Body of pancreas (tissue), 4 donors: ENCODE results near the gene RRP15. TPM values are rescaled to one million over a fixed set of nuclear protein-coding genes. Genes with fewer than 3 reads are reported as not detected.
"Not testable (repeated sequence)": the region's sequence is repeated elsewhere in the genome, so short reads cannot be mapped to it uniquely, and the experiment has no call there.

ENCODE experiments used
- ATAC-seq: fragments of 150-250 bp; one replicate; pipeline ENCODE4 v1.9.1; 2016
- DNase-seq, 4 donors: peaks; one replicate each; pipeline ENCODE4 v3.0.0-alpha.2; 2019
- H3K27ac ChIP-seq, 4 donors: fragments of 200-600 bp; sonication (generic); 1 replicate in 3 of 4; 2 replicates in 1 of 4; pipeline versions ENCODE4 v1.5.1 to v1.6.1; 2016 to 2019; ENCODE audit warnings: mild to moderate bottlenecking in 1 of 4, mixed read lengths in 1 of 4, moderate library complexity in 1 of 4
- H3K27me3 ChIP-seq, 2 donors: fragments of 200-600 bp; sonication (generic); one replicate each; pipeline ENCODE4 v1.6.0; 2016; ENCODE audit warnings: mild to moderate bottlenecking in 1 of 2
- H3K36me3 ChIP-seq, 2 donors: fragments of 200-600 bp; sonication (generic); replicated peaks in 1 of 2; 2 replicates each; pipeline ENCODE4 v1.5.1; 2016; ENCODE audit warnings: low read depth in 2 of 2; ENCODE audit not compliant: insufficient read depth in 1 of 2
- H3K4me1 ChIP-seq: fragments of 200-600 bp; sonication (generic); one replicate; pipeline ENCODE4 v1.6.0; 2016
- H3K4me3 ChIP-seq, 2 donors: fragments of 200-600 bp; sonication (generic); 1 replicate in 1 of 2; 2 replicates in 1 of 2; pipeline ENCODE4 v1.5.1; 2016 to 2019
- H3K9me3 ChIP-seq, 3 donors: fragments of 200-600 bp; sonication (generic); 1 replicate in 2 of 3; 2 replicates in 1 of 3; pipeline ENCODE4 v1.5.1; 2016
- POLR2A ChIP-seq, 3 donors: fragments of 450-650 bp; IDR thresholded peaks; one replicate each; pipeline ENCODE4 v1.6.1; 2016; ENCODE audit warnings: antibody characterized with exemption in 3 of 3, mild to moderate bottlenecking in 2 of 3
- WGBS, 2 donors: methylation state at CpG; one replicate each; pipeline ENCODE4 v1.1.5; 2017; 5-methylcytosine and 5-hydroxymethylcytosine counted together
- intact Hi-C: fragments of 100-400 bp; cut with DNase I; formaldehyde crosslinking; loops from one replicate; pipeline ENCODE4 v1.15.1; 2023
- total RNA-seq, 2 donors: library from RNA; depleted of rRNA; stranded (reverse); fragments of >200 nt; gene quantifications; one replicate each; pipeline ENCODE4 v1.1.0, GENCODE V29; 2016
- TF ChIP-seq, protein P1 (sequence below), 7 experiments: fragments of 450-650 bp in 4 of 7; fragments of 200-600 bp in 3 of 7; sonication (generic) in 3 of 7; IDR thresholded peaks; one replicate each; pipeline ENCODE4 v1.5.1; 2016 to 2019; ENCODE audit warnings: antibody characterized with exemption in 7 of 7

Gene RRP15
- total RNA-seq, 2 donors from 2014 or later = 2.6 to 7.9 TPM

DNA sequence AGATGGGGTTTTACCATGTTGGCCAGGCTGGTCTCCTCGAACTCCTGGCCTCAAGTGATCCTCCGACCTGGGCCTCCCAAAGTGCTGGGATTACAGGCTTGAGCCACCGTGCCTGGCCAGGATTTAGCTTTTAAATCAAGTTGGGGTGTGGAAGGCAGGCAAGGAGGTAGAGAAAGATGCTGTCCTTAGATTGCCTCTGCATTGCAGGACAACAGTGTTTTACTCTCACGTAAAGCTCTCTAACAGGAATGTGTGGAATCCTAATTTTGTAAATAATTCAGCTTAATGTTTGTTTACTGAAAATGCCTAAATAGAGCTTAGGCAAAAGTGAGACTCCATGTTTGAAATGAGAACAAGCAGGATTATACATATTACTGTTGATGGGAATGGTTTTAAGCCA lies 30.5 kb downstream of the RRP15 start:
- no peaks in the 10 kb centered on the region for H3K27me3 ChIP-seq
- 85 to 86% methylated on average over 4 of the region's 4 CpGs for WGBS, 2 donors
- no peak for TF ChIP-seq POLR2A (IDR thresholded peaks at IDR 0.05)
- TF ChIP-seq, protein P1, sequence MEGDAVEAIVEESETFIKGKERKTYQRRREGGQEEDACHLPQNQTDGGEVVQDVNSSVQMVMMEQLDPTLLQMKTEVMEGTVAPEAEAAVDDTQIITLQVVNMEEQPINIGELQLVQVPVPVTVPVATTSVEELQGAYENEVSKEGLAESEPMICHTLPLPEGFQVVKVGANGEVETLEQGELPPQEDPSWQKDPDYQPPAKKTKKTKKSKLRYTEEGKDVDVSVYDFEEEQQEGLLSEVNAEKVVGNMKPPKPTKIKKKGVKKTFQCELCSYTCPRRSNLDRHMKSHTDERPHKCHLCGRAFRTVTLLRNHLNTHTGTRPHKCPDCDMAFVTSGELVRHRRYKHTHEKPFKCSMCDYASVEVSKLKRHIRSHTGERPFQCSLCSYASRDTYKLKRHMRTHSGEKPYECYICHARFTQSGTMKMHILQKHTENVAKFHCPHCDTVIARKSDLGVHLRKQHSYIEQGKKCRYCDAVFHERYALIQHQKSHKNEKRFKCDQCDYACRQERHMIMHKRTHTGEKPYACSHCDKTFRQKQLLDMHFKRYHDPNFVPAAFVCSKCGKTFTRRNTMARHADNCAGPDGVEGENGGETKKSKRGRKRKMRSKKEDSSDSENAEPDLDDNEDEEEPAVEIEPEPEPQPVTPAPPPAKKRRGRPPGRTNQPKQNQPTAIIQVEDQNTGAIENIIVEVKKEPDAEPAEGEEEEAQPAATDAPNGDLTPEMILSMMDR (IDR thresholded peaks at IDR 0.05) = no peak
- DNase-seq (no peak), ATAC-seq (no peak)
- H3K36me3 ChIP-seq = no peaks in the 10 kb centered on the region
- no peak overlapping the region for H3K4me3 ChIP-seq
- no peaks in the 10 kb centered on the region for H3K9me3 ChIP-seq
- intact Hi-C loops = no loop called here
- H3K4me1 ChIP-seq = no peaks in the 10 kb centered on the region
- no peak overlapping the region for H3K27ac ChIP-seq

GRCh38 chr1:218317061-218317460 lies 32.0 kb downstream of the RRP15 start:
- DNase-seq (no peak), ATAC-seq (no peak)
- H3K4me1 ChIP-seq = no peaks in the 10 kb centered on the region
- no peak overlapping the region for H3K4me3 ChIP-seq
- 86 to 87% methylated on average over 5 of the region's 5 CpGs for whole genome bisulfite sequencing, 2 donors
- no peaks in the 10 kb centered on the region for H3K9me3 ChIP-seq
- intact Hi-C loops = no loop called here
- H3K36me3 ChIP-seq = no peaks in the 10 kb centered on the region
- TF ChIP-seq POLR2A (IDR thresholded peaks at IDR 0.05) = no peak
- TF ChIP-seq, protein P1 (IDR thresholded peaks at IDR 0.05) = no peak
- no peaks in the 10 kb centered on the region for H3K27me3 ChIP-seq
- no peak overlapping the region for H3K27ac ChIP-seq

- H3K27ac ChIP-seq, H3K4me1 ChIP-seq, ATAC-seq, H3K27me3 ChIP-seq, H3K9me3 ChIP-seq, H3K36me3 ChIP-seq, DNase-seq, H3K4me3 ChIP-seq: not testable (repeated sequence)
- 96 to 100% methylated on average over 1 to 3 of the region's 3 CpGs for WGBS, 2 donors
- intact Hi-C loops = loop anchor here (10.0 kb wide), 1 partner anchor 1255 kb away; no protein-coding TSS in a partner anchor
These were observed 35.1 kb downstream of the RRP15 start for GRCh38 chr1:218320182-218320581.

DNA sequence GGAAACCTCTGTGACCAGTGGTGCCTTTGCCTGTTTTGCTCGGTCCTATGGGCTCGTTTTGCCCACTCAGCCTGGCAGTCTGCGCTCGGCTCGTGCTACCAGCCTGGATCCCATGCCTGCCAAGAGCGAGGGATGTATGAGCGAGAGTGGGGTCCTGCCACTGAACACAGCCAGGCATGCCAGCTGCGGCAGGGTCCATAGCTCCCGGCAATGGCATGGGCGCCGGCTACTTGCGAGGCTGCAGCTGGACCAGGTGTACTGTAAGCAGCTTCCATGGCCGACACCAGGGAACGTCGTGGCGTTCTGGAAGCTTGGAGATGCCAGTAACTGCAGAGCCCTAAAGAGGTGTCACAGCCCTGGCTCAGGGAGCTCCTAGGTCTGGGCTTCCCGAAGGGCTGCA lies 37.7 kb downstream of the RRP15 start:
- DNase-seq (no peak), ATAC-seq (no peak)
- TF ChIP-seq, protein P1 (IDR thresholded peaks at IDR 0.05) = no peak
- TF ChIP-seq POLR2A (IDR thresholded peaks at IDR 0.05) = no peak
- Histone ChIP-seq H3K27me3 (no peaks in the 10 kb centered on the region), H3K36me3 (peaks cover 0 to 5% of the 10 kb centered on the region in 2 donors), H3K4me1 (no peaks in the 10 kb centered on the region), H3K4me3 (no peak overlapping the region), H3K9me3 (no peaks in the 10 kb centered on the region), H3K27ac (no peak overlapping the region)
- intact Hi-C loops = loop anchor here (10.0 kb wide), 1 partner anchor 1252 kb away; no protein-coding TSS in a partner anchor
- WGBS, 2 donors = 94 to 95% methylated on average over 8 to 17 of the region's 17 CpGs

DNA sequence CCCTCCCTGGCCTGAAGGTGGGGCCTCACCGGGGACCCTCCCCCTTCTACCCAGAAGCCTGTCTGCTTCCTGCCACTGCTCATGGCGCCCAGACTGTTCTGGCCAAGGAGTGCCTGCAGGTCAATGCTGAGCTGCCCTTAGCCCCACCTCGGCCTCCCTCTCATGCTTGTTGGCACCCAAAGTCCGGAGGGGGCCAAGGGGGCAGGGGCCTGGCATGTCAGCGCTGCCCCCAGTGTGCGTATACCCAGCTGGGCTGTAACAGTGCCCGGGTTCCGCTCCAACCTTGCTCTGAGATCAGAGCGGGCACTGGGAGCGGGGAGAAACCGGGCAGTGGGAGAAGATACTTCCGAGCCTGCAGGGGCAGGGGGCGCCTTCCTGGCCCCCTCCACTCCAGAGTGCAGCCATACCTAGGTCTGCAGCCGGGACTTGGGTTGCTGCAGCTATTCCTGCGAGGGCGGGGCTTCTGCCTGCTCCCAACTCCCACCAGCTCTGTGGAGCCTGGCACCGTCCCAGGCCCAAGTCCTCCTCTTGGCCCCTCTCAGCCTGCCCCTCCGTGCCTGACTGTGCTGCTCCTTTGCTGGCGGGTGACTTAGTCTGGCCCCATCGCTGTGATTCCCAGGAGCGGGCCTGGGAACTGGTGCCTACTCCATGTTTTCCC lies 38.6 kb downstream of the RRP15 start:
- no peak for ATAC-seq
- TF ChIP-seq, protein P1 (IDR thresholded peaks at IDR 0.05) = no peak
- TF ChIP-seq POLR2A (IDR thresholded peaks at IDR 0.05) = no peak
- no peak for DNase-seq
- no peaks in the 10 kb centered on the region for H3K4me1 ChIP-seq
- no peaks in the 10 kb centered on the region for H3K9me3 ChIP-seq
- no peak overlapping the region for H3K27ac ChIP-seq
- peaks cover 0 to 5% of the 10 kb centered on the region in 2 donors for H3K36me3 ChIP-seq
- whole genome bisulfite sequencing, 2 donors = 95% methylated on average over 15 to 19 of the region's 21 CpGs
- no peak overlapping the region for H3K4me3 ChIP-seq
- intact Hi-C loops = loop anchor here (10.0 kb wide), 1 partner anchor 1251 kb away; no protein-coding TSS in a partner anchor
- no peaks in the 10 kb centered on the region for H3K27me3 ChIP-seq
